Astrocyte of the spinal cord (primary cell): ENCODE data around the gene ALB.

Experiments
- DNase-seq: peaks from one replicate; pipeline ENCODE4 v3.0.0; 2011; ENCODE audit warnings: low read depth, low spot score
- H3K4me3 ChIP-seq: 2 replicates; pipeline ENCODE4 v1.5.1; 2011; ENCODE audit warnings: low read depth, mild to moderate bottlenecking, low read length, moderate library complexity
- in situ Hi-C: cut with HindIII; loops from 2 replicates; pipeline ENCODE4 v1.10.0; 2017; ENCODE audit warnings: low sequenced_read_pairs
- TF ChIP-seq, protein P1 (sequence below): IDR thresholded peaks from 2 replicates; pipeline ENCODE4 v1.5.1; 2012; ENCODE audit warnings: low read depth, mild to moderate bottlenecking, low read length, inconsistent platforms

ALB gene

DNA sequence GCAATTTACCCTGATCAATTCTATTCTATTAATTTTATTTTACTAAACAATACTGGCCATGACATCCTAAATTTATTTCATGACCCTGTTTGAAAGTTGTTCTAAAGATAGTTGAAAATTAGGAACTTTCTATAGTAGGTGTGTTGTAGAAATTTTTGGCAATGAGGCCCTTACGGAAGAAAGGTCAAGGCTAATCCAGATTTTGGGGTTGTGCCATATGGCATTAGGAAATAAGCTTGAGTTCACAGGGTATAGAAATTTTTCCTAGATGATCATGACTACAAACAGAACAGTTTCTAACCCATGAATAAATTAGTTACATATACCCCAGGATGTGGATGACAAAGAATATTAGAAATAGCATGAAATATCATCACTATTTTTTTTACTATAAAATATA is 7.8 kb upstream of the ALB start:
- no peak overlapping the region for H3K4me3 ChIP-seq
- TF ChIP-seq, protein P1, sequence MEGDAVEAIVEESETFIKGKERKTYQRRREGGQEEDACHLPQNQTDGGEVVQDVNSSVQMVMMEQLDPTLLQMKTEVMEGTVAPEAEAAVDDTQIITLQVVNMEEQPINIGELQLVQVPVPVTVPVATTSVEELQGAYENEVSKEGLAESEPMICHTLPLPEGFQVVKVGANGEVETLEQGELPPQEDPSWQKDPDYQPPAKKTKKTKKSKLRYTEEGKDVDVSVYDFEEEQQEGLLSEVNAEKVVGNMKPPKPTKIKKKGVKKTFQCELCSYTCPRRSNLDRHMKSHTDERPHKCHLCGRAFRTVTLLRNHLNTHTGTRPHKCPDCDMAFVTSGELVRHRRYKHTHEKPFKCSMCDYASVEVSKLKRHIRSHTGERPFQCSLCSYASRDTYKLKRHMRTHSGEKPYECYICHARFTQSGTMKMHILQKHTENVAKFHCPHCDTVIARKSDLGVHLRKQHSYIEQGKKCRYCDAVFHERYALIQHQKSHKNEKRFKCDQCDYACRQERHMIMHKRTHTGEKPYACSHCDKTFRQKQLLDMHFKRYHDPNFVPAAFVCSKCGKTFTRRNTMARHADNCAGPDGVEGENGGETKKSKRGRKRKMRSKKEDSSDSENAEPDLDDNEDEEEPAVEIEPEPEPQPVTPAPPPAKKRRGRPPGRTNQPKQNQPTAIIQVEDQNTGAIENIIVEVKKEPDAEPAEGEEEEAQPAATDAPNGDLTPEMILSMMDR = no peak
- DNase-seq = no peak
- in situ Hi-C loops = no loop called here

DNA sequence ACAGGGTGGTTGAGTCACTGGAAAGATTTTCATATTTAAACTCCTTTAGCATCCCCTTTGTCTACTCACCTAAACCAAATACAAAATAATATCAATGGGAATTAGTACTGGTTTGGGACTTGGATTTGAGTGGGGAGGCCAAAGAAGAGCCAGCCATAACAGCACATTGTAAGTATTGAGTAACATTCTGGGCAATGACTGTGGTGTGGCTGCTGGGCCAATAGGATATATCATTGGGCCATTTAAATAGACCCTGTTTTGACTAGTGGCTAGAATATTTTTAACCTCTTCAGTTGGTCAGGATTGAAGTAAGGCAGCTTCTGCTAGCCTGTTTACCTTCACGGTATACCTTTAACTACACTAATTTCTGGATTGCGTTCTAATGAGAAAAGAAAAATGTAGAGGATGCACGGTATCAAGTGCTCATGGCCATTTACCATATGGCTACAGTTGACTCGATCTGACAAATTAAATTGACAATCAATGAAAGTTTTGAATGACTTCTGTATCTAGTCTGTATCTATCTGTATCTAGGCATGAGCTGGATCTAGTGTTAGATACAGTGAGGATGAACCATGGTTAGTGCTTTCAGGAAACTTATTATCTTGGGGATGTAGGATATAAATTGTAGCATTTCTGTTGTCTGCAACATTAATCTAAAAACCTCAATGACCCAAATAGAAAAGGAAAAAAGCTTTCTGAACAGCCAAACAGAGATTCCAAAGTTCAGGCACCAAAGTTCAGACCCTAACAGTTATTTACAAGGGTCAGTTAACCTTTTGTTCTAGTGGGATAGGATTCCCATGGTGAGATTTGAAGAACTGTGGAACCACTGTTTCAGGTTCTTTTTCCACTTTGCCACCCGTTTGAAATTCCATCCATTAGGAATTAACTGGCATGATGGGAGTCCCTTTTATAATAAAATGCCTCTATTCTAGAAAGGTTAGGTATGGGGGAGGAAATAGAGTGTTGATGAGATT is 6.8 kb upstream of the ALB start:
- DNase-seq = no peak
- in situ Hi-C loops = no loop called here
- H3K4me3 ChIP-seq = no peak overlapping the region
- TF ChIP-seq, protein P1 = no peak

DNA sequence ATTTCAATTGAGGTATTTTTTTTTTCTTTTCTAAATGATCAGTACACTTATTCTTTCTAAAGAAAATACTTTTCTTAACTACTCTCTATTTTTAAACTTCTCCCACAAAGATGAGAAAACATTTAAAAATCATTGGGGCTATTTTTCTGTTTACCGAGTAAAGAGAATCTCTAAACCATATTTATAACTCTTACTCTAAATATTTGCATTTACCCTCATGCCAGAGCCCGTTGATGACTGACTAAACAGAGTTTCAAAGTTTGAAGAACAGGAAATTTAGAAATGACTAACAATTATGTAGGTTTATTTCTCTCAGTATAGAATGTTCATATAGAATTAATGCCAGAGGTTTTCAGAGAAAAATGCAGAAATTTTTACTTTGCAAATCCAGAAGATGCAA is 2.7 kb upstream of the ALB start:
- in situ Hi-C loops = no loop called here
- DNase-seq = no peak
- TF ChIP-seq, protein P1 = no peak
- H3K4me3 ChIP-seq = no peak overlapping the region

DNA sequence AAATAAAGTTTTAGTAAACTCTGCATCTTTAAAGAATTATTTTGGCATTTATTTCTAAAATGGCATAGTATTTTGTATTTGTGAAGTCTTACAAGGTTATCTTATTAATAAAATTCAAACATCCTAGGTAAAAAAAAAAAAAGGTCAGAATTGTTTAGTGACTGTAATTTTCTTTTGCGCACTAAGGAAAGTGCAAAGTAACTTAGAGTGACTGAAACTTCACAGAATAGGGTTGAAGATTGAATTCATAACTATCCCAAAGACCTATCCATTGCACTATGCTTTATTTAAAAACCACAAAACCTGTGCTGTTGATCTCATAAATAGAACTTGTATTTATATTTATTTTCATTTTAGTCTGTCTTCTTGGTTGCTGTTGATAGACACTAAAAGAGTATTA is 370 bp downstream of the ALB start:
- H3K4me3 ChIP-seq = no peak overlapping the region
- in situ Hi-C loops = no loop called here
- no peak for DNase-seq
- TF ChIP-seq, protein P1 = no peak

DNA sequence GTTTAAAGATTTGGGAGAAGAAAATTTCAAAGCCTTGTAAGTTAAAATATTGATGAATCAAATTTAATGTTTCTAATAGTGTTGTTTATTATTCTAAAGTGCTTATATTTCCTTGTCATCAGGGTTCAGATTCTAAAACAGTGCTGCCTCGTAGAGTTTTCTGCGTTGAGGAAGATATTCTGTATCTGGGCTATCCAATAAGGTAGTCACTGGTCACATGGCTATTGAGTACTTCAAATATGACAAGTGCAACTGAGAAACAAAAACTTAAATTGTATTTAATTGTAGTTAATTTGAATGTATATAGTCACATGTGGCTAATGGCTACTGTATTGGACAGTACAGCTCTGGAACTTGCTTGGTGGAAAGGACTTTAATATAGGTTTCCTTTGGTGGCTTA is 1.1 kb downstream of the ALB start:
- in situ Hi-C loops = no loop called here
- no peak overlapping the region for H3K4me3 ChIP-seq
- no peak for DNase-seq
- TF ChIP-seq, protein P1 = no peak

DNA sequence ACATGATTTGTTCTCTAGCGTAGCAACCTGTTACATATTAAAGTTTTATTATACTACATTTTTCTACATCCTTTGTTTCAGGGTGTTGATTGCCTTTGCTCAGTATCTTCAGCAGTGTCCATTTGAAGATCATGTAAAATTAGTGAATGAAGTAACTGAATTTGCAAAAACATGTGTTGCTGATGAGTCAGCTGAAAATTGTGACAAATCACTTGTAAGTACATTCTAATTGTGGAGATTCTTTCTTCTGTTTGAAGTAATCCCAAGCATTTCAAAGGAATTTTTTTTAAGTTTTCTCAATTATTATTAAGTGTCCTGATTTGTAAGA is 2.4 kb downstream of the ALB start:
- in situ Hi-C loops = no loop called here
- no peak for DNase-seq
- no peak overlapping the region for H3K4me3 ChIP-seq
- TF ChIP-seq, protein P1 = no peak
